Measurements from ENCODE around the gene FIP1L1. TPM values are rescaled to one million over a fixed set of nuclear protein-coding genes. Genes with fewer than 3 reads are reported as not detected.

The FIP1L1 gene
- total RNA-seq, 1 donor from 2014 or later: 84.2 TPM

DNA sequence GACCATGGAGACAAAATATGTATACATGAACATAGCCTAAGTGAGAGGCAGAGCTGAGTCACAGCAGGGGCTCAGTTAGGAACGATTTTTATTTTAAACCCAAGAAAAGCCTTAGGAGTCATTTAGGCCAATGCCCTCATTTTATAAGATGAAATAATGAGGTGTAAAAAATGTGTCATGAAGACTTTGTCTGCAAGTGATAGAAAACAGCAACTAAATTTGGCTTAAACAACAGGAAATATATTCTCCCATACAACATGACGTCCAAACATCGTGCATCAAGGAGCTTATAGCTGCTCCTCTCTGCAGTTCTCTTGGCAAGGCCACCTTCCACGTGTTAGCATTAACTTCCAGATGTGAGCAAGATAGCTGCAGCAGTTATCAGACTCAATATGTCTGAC is 28.4 kb upstream of the FIP1L1 start:
- Mint-ChIP-seq H3K36me3 (ENCODE audit: insufficient read depth) (peaks cover 8% of the 10 kb centered on the region), H3K9me3 (ENCODE audit: low read depth) (peaks cover 3% of the 10 kb centered on the region), H3K4me1 (ENCODE audit: low read depth) (peaks cover 3% of the 10 kb centered on the region), H3K4me3 (ENCODE audit: low read depth) (no peak overlapping the region), H3K27ac (no peak overlapping the region), H3K27me3 (no peaks in the 10 kb centered on the region)
- TF ChIP-seq, protein P1, sequence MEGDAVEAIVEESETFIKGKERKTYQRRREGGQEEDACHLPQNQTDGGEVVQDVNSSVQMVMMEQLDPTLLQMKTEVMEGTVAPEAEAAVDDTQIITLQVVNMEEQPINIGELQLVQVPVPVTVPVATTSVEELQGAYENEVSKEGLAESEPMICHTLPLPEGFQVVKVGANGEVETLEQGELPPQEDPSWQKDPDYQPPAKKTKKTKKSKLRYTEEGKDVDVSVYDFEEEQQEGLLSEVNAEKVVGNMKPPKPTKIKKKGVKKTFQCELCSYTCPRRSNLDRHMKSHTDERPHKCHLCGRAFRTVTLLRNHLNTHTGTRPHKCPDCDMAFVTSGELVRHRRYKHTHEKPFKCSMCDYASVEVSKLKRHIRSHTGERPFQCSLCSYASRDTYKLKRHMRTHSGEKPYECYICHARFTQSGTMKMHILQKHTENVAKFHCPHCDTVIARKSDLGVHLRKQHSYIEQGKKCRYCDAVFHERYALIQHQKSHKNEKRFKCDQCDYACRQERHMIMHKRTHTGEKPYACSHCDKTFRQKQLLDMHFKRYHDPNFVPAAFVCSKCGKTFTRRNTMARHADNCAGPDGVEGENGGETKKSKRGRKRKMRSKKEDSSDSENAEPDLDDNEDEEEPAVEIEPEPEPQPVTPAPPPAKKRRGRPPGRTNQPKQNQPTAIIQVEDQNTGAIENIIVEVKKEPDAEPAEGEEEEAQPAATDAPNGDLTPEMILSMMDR (IDR thresholded peaks at IDR 0.05; ENCODE audit: unreplicated experiment): no peak
- DNase-seq (ENCODE audit: low spot score, unreplicated experiment): no peak

DNA sequence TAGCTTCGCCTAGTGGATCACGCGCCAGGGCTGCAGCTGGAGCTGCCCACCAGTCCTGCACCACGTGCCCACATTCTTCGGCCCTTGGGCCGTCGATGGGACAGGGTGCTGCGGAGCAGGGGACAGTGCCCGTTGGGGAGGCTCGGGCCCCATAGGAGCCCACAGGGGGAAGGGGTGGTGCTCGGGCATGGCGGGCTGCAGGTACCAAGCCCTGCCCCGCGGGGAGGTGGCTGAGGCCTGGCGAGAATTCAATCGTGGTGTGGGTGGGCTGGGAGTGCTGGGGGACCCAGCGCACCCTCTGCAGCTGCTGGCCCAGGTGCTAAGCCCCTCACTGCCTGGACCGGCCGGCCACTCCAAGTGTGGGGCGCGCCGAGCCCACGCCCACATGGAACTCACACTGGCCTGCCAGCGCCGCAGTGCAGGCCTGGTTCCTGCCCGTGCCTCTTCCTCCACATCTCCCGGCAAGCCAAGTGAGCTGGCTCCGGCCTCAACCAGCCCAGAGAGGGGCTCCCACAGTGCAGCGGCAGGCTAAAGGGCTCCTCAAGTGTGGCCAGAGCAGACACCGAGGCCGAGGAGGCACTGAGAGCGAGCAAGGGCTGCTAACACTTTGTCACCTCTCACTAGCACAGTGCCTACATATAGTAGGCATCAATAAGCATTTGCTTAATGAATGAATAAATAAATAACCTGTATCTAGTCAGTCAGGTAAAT is 23.3 kb upstream of the FIP1L1 start:
- Mint-ChIP-seq H3K4me3 (ENCODE audit: low read depth) (no peak overlapping the region), H3K9me3 (ENCODE audit: low read depth) (peaks cover 7% of the 10 kb centered on the region), H3K4me1 (ENCODE audit: low read depth) (peaks cover 3% of the 10 kb centered on the region), H3K27ac (no peak overlapping the region), H3K27me3 (no peaks in the 10 kb centered on the region), H3K36me3 (ENCODE audit: insufficient read depth) (peaks cover 7% of the 10 kb centered on the region)
- no peak for DNase-seq (ENCODE audit: low spot score, unreplicated experiment)
- TF ChIP-seq, protein P1 (IDR thresholded peaks at IDR 0.05; ENCODE audit: unreplicated experiment): no peak

DNA sequence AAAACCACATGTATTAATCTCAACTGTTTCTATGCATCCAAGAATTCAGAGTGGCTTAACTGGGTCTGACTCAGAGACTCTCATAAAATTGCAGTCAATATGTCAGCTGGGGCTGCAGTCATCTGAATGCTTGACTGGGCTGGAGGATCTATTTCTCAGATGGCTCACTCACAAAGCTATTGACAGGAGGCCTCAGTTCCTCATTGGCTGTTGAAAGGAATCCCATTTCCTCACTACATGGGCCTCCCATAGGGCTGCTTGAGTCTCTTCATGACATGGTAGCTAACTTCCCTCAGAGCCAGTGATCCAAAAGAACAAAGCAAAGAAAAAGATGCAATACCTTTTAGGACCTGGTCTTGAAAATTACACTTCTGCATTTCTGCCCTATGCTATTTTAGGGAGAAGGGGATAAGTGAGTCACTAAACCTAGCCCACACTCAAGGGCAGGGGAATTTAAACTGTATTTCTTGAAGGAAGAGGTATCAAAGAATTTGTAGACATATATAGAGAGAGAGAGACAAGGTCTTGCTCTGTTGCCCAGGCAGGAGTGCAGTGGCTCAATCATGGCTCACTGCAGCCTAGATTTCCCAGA is 21.4 kb upstream of the FIP1L1 start:
- Mint-ChIP-seq H3K36me3 (ENCODE audit: insufficient read depth) (peaks cover 7% of the 10 kb centered on the region), H3K27ac (no peak overlapping the region), H3K4me3 (ENCODE audit: low read depth) (no peak overlapping the region), H3K4me1 (ENCODE audit: low read depth) (peaks cover 2% of the 10 kb centered on the region), H3K27me3 (no peaks in the 10 kb centered on the region), H3K9me3 (ENCODE audit: low read depth) (peaks cover 7% of the 10 kb centered on the region)
- TF ChIP-seq, protein P1 (IDR thresholded peaks at IDR 0.05; ENCODE audit: unreplicated experiment): no peak
- DNase-seq (ENCODE audit: low spot score, unreplicated experiment): no peak

DNA sequence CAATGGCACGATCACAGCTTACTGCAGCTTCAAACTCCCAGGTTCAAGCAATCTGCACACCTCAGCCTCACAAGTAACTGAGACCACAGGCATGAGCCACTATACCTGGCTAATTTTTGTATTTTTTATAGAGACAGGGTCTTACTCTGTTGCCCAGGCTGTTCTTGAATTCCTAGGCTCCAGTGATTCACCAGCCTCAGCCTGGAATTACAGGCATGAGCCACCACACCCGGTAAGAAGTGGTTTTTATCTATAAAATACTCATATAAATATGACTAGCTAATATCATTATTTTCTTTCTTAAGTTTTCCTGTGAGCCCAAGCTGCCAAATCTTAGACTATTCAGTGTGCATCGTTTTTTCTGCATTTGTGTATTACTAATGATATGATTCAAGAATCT is 16.0 kb upstream of the FIP1L1 start:
- H3K27me3 Mint-ChIP-seq: no peaks in the 10 kb centered on the region
- no peaks in the 10 kb centered on the region for H3K9me3 Mint-ChIP-seq (ENCODE audit: low read depth)
- peaks cover 14% of the 10 kb centered on the region for H3K4me1 Mint-ChIP-seq (ENCODE audit: low read depth)
- no peak for DNase-seq (ENCODE audit: low spot score, unreplicated experiment)
- no peaks in the 10 kb centered on the region for H3K36me3 Mint-ChIP-seq (ENCODE audit: insufficient read depth)
- no peak overlapping the region for H3K27ac Mint-ChIP-seq
- TF ChIP-seq, protein P1 (IDR thresholded peaks at IDR 0.05; ENCODE audit: unreplicated experiment): no peak
- no peak overlapping the region for H3K4me3 Mint-ChIP-seq (ENCODE audit: low read depth)

DNA sequence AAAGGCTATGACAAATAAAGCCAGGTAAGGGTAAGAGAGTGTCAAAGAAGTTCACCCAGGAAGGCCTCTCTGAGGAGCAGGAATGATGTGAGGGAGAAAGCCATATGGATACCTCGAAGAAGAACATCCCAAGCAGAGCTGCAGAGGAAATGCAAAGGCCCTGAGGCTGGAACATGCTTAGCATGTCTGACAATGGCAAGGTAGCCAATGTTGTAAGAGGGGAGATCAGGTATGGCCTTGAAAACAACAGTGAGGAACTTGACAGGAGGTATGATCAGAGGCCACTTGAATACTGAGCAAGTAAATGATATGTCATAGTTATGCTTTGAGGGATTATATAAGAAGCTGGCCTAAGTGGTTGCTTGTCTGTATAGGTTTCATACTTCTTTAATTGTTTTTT is 15.3 kb upstream of the FIP1L1 start:
- TF ChIP-seq, protein P1 (IDR thresholded peaks at IDR 0.05; ENCODE audit: unreplicated experiment): no peak
- H3K4me1 Mint-ChIP-seq (ENCODE audit: low read depth): peaks cover 16% of the 10 kb centered on the region
- no peaks in the 10 kb centered on the region for H3K36me3 Mint-ChIP-seq (ENCODE audit: insufficient read depth)
- H3K4me3 Mint-ChIP-seq (ENCODE audit: low read depth): no peak overlapping the region
- H3K9me3 Mint-ChIP-seq (ENCODE audit: low read depth): no peaks in the 10 kb centered on the region
- H3K27ac Mint-ChIP-seq: no peak overlapping the region
- no peak for DNase-seq (ENCODE audit: low spot score, unreplicated experiment)
- H3K27me3 Mint-ChIP-seq: no peaks in the 10 kb centered on the region

All from progenitor cell of endocrine pancreas (in vitro differentiated cells).